Body of pancreas (tissue), 4 donors: ENCODE measurements around the gene EIF4H. TPM values are rescaled to one million over a fixed set of nuclear protein-coding genes. Genes with fewer than 3 reads are reported as not detected.
A peak's percentile ranks its signal among the peaks of the same experiment; 100 is the strongest.
"Not testable (repeated sequence)": the region's sequence is repeated elsewhere in the genome, so short reads cannot be mapped to it uniquely, and the experiment has no call there.

Experiments
- ATAC-seq: fragments of 150-250 bp; one replicate; pipeline ENCODE4 v1.9.1; 2016
- DNase-seq, 4 donors: peaks; one replicate each; pipeline ENCODE4 v3.0.0-alpha.2; 2019
- H3K27ac ChIP-seq, 4 donors: fragments of 200-600 bp; sonication (generic); 1 replicate in 3 of 4; 2 replicates in 1 of 4; pipeline versions ENCODE4 v1.5.1 to v1.6.1; 2016 to 2019; ENCODE audit warnings: mild to moderate bottlenecking in 1 of 4, mixed read lengths in 1 of 4, moderate library complexity in 1 of 4
- H3K27me3 ChIP-seq, 2 donors: fragments of 200-600 bp; sonication (generic); one replicate each; pipeline ENCODE4 v1.6.0; 2016; ENCODE audit warnings: mild to moderate bottlenecking in 1 of 2
- H3K36me3 ChIP-seq, 2 donors: fragments of 200-600 bp; sonication (generic); replicated peaks in 1 of 2; 2 replicates each; pipeline ENCODE4 v1.5.1; 2016; ENCODE audit warnings: low read depth in 2 of 2; ENCODE audit not compliant: insufficient read depth in 1 of 2
- H3K4me1 ChIP-seq: fragments of 200-600 bp; sonication (generic); one replicate; pipeline ENCODE4 v1.6.0; 2016
- H3K4me3 ChIP-seq, 2 donors: fragments of 200-600 bp; sonication (generic); 1 replicate in 1 of 2; 2 replicates in 1 of 2; pipeline ENCODE4 v1.5.1; 2016 to 2019
- H3K9me3 ChIP-seq, 3 donors: fragments of 200-600 bp; sonication (generic); 1 replicate in 2 of 3; 2 replicates in 1 of 3; pipeline ENCODE4 v1.5.1; 2016
- POLR2A ChIP-seq, 3 donors: fragments of 450-650 bp; IDR thresholded peaks; one replicate each; pipeline ENCODE4 v1.6.1; 2016; ENCODE audit warnings: antibody characterized with exemption in 3 of 3, mild to moderate bottlenecking in 2 of 3
- WGBS, 2 donors: methylation state at CpG; one replicate each; pipeline ENCODE4 v1.1.5; 2017; 5-methylcytosine and 5-hydroxymethylcytosine counted together
- intact Hi-C: fragments of 100-400 bp; cut with DNase I; formaldehyde crosslinking; loops from one replicate; pipeline ENCODE4 v1.15.1; 2023
- total RNA-seq, 2 donors: library from RNA; depleted of rRNA; stranded (reverse); fragments of >200 nt; gene quantifications; one replicate each; pipeline ENCODE4 v1.1.0, GENCODE V29; 2016
- TF ChIP-seq, protein P1 (sequence below), 7 experiments: fragments of 450-650 bp in 4 of 7; fragments of 200-600 bp in 3 of 7; sonication (generic) in 3 of 7; IDR thresholded peaks; one replicate each; pipeline ENCODE4 v1.5.1; 2016 to 2019; ENCODE audit warnings: antibody characterized with exemption in 7 of 7

The EIF4H gene
- total RNA-seq, 2 donors from 2014 or later: 107 to 163 TPM

DNA sequence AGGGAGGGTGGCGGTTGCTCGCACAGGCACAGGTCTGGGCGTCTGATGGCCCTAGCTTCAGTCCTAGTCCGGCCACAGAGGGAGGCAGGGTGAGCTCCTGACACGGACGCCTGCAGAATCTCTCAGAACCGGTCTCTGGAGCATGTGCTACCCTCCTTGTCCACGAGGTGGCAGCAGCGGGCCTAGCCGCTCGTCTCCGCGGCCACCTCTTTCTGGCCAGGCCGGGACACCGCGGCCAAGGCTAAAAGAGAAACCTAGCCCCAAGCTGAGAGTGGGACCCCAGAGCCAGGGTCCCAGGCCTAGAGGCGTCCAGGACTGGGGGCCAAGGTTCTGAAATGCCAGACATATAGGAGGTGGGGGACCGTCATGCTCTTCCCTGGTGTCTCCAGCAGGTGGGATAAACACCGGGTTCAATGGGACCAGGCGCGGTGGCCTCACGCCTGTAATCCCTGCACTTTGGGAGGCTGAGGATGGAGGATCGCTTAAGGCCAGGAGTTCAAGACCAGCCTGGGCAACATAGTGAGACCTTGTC, 32.5 kb downstream of the EIF4H start:
- Histone ChIP-seq H3K4me1 (peaks cover 8% of the 10 kb centered on the region), H3K9me3 (no peaks in the 10 kb centered on the region), H3K4me3 (no peak overlapping the region), H3K27ac (no peak overlapping the region), H3K36me3 (no peaks in the 10 kb centered on the region), H3K27me3 (no peaks in the 10 kb centered on the region)
- intact Hi-C loops: loop anchor here (2.0 kb wide), 1 partner anchor 194 kb away; no protein-coding TSS in a partner anchor
- ATAC-seq (peak; percentile 90), DNase-seq (peak; percentile 87 to 91 (median 90))
- WGBS, 2 donors: 15 to 69% methylated on average over 5 to 23 of the region's 23 CpGs
- TF ChIP-seq, protein P1, sequence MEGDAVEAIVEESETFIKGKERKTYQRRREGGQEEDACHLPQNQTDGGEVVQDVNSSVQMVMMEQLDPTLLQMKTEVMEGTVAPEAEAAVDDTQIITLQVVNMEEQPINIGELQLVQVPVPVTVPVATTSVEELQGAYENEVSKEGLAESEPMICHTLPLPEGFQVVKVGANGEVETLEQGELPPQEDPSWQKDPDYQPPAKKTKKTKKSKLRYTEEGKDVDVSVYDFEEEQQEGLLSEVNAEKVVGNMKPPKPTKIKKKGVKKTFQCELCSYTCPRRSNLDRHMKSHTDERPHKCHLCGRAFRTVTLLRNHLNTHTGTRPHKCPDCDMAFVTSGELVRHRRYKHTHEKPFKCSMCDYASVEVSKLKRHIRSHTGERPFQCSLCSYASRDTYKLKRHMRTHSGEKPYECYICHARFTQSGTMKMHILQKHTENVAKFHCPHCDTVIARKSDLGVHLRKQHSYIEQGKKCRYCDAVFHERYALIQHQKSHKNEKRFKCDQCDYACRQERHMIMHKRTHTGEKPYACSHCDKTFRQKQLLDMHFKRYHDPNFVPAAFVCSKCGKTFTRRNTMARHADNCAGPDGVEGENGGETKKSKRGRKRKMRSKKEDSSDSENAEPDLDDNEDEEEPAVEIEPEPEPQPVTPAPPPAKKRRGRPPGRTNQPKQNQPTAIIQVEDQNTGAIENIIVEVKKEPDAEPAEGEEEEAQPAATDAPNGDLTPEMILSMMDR (IDR thresholded peaks at IDR 0.05): peak; percentile 84 to 97 (median 95)
- no peak for TF ChIP-seq POLR2A (IDR thresholded peaks at IDR 0.05)

DNA sequence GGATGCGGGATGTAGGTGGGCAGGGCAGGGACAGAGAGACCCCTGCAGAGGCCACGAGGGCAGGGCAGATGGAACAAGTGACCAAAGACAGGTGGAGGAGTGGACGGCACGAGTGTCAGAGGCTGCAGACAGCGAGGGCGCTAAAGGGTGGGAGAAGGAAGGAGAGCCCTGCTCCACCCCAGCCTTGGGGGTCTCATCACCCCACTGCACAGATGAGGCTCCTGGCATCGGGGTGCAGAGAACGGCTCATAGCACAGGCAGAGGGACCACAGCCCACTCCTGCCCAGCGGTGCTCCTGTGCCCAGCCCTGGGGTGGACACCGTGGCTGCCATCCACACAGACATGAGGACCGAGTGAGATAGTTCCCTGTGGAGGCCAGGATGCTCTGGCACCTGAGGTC, 33.4 kb downstream of the EIF4H start:
- 81 to 86% methylated on average over 10 to 11 of the region's 11 CpGs for WGBS, 2 donors
- H3K4me1 ChIP-seq: peaks cover 8% of the 10 kb centered on the region
- no peak for DNase-seq
- ATAC-seq: no peak
- intact Hi-C loops: loop anchor here (2.0 kb wide), 1 partner anchor 193 kb away; no protein-coding TSS in a partner anchor
- H3K27ac ChIP-seq: no peak overlapping the region
- H3K27me3 ChIP-seq: no peaks in the 10 kb centered on the region
- H3K36me3 ChIP-seq: no peaks in the 10 kb centered on the region
- no peaks in the 10 kb centered on the region for H3K9me3 ChIP-seq
- H3K4me3 ChIP-seq: no peak overlapping the region
- TF ChIP-seq POLR2A (IDR thresholded peaks at IDR 0.05): no peak
- TF ChIP-seq, protein P1 (IDR thresholded peaks at IDR 0.05): no peak

DNA sequence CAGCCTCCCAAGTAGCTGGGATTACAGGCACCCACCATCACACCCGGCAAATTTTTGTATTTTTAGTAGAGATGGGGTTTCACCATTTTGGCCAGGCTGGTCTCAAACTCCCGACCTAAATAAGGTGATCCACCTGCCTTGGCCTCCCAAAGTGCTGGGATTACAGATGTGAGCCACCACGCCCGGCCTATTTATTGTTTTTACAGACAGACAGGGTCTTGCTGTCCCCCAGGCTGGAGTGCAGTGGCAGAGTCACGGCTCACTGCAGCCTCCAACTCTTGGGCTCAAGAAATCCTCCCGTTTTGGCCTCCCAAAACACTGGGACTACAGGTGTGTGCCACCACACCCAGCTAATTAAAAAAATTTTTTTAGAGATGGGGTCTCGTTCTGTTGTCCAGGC, 34.1 kb downstream of the EIF4H start:
- H3K4me3 ChIP-seq, ATAC-seq, H3K36me3 ChIP-seq, H3K27ac ChIP-seq, DNase-seq, H3K9me3 ChIP-seq, H3K27me3 ChIP-seq, H3K4me1 ChIP-seq, intact Hi-C loops: not testable (repeated sequence)
- 79 to 87% methylated on average over 5 to 7 of the region's 7 CpGs for WGBS, 2 donors

DNA sequence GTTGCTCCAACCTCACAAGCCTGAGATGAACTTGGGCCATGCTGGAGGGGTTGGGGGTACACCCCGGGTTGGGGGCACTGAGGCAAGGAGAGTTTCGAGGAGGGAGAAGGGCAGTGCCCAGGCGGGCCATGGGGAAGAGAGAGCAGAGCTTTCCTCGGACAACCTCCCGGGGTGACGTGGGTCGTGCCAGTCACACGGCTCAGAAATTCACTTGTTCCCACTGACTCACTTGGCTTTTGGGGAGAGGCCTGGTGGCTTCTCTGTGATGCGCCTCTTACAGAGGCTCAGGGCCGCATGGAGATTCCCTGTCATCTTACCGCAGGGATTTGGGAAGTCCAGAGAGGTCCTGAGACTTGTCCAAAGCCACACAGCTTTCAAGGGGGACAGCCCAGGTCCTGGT, 38.5 kb downstream of the EIF4H start:
- no peak overlapping the region for H3K27ac ChIP-seq
- no peak overlapping the region for H3K4me3 ChIP-seq
- ATAC-seq: no peak
- no peaks in the 10 kb centered on the region for H3K4me1 ChIP-seq
- no peak for TF ChIP-seq POLR2A (IDR thresholded peaks at IDR 0.05)
- WGBS, 2 donors: 89% methylated on average over 11 of the region's 11 CpGs; no CpG with 5 or more reads in 1 of the 2 donors
- H3K27me3 ChIP-seq: no peaks in the 10 kb centered on the region
- DNase-seq: no peak
- no peaks in the 10 kb centered on the region for H3K9me3 ChIP-seq
- intact Hi-C loops: no loop called here
- H3K36me3 ChIP-seq: no peaks in the 10 kb centered on the region

DNA sequence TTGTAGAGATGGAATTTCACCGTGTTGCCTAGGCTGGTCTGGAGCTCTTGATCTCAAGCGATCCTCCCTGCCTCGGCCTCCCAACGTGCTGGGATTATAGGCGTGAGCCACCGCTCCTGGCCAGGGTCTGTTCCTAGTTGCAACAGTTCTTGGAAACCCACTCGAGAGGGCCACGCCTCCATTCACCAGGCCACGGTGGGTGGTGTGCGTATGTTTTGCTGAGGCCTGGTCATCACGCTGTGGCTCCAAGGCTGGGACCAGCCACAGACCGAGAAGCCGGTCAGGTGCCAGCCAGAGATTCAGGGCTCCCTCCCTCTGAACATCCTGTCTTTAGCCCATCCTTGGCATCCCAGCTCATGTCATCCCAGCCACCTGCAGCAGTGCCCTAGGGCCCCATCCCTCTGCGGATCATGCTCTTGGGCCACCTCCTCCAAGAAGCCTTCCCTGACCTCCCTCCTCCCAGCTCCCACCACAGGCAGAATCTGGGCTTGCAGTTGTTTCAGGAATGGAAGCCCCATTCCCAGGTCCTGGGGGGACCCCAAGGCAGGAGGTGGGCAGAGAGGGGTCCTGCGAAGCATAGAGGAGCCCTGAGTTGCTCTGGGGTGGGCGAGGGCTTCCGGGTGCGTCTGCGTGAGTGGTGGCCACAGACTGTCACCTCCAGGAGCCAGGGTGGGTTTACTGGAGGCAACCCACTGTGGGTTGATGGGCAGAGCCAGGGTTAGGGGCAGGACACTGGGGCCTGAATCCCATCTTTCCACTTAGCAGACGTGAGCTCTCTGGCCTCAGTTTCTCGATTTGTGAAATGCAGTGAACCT, 40.9 kb downstream of the EIF4H start:
- no peaks in the 10 kb centered on the region for H3K4me1 ChIP-seq
- H3K27me3 ChIP-seq: no peaks in the 10 kb centered on the region
- H3K9me3 ChIP-seq: no peaks in the 10 kb centered on the region
- no peaks in the 10 kb centered on the region for H3K36me3 ChIP-seq
- no peak for DNase-seq
- no peak for TF ChIP-seq POLR2A (IDR thresholded peaks at IDR 0.05)
- TF ChIP-seq, protein P1 (IDR thresholded peaks at IDR 0.05): no peak
- WGBS, 2 donors: 87 to 92% methylated on average over 13 to 21 of the region's 21 CpGs
- H3K27ac ChIP-seq: no peak overlapping the region
- intact Hi-C loops: no loop called here
- no peak for ATAC-seq
- H3K4me3 ChIP-seq: no peak overlapping the region
